Measurements from ENCODE around the gene ARMCX1. TPM values are rescaled to one million over a fixed set of nuclear protein-coding genes. Genes with fewer than 3 reads are reported as not detected.
"Not testable (repeated sequence)": the region's sequence is repeated elsewhere in the genome, so short reads cannot be mapped to it uniquely, and the experiment has no call there.

ARMCX1 gene
- total RNA-seq, 1 experiment from 2014 or later: 22.4 TPM

DNA sequence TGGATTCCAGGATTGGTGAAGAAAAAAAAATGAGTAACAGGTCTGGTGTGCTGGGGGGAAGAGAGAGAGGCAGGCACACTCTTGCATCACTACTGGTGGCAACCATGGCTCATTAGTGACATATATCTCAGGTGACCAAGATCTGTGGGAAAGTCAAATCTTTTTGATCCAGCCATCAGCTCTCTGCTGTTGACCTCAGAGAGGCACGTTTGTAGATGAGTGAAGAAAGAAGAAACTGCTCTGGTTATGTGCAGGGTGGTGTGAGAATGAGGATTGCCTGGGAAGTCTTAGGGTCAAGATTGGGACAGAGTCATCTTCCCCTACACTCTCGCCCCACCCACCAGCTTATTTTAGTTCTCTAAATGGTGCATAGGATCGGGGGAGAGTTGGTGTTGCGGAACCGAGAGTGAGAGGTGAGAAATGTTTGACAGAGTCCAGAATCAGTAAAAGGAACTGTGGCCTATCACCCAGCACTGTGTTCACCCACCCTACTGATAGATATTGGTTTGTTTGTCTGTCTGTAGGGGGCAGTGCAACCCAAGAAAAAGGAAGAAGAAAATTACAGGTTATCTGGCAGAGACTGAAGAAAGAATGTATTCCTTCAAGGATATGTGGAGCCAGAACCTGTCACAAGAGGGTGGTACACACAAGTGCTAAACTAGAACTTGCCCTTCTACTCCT is 45.5 kb downstream of the ARMCX1 start:
- H2BK20ac ChIP-seq (ENCODE audit: low read depth, low read length, poor library complexity, severe bottlenecking): no peak overlapping the region

DNA sequence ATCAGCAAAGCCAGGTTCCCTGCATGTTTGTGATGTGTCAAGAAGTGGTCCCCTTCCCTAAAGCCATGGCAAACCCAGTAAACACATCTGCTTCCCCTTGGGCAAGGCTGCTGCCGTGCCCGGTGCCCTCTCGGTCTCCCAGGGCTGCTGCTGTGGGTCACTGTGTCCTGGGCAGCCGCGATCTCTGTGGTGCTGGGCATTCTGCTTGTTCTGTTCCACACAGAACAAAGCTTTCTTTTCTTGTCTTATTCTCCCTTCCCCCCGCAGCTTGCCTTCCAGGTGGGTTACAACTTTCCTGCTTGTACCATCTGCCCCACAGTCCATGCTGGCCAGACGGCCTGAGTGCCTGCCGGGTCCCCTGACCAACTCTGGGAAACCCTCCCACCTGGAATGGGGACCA is 49.2 kb downstream of the ARMCX1 start:
- not testable (repeated sequence) for H3K9ac ChIP-seq (ENCODE audit: extremely low read depth, insufficient read length, low read length); H3K23ac ChIP-seq (ENCODE audit: insufficient read length, low read depth, low read length); H3K36me3 Mint-ChIP-seq (ENCODE audit: insufficient read depth in 1 of 3, low read depth in 3 of 3); H3K27ac ChIP-seq (ENCODE audit: insufficient read length, low read depth, low read length); H4K20me1 ChIP-seq (ENCODE audit: control insufficient read depth, insufficient read depth, insufficient read length); H3K27me3 ChIP-seq (ENCODE audit: insufficient read depth, low read length); H3K14ac ChIP-seq (ENCODE audit: insufficient read depth, low read length); H2BK5ac ChIP-seq (ENCODE audit: insufficient read length, low read length); DNase-seq; H3K56ac ChIP-seq (ENCODE audit: insufficient read length, low read depth, low read length); H4K8ac ChIP-seq (replicated peaks; ENCODE audit: insufficient read length, low read depth, low read length); H2BK120ac ChIP-seq (ENCODE audit: low read depth, low read length, poor library complexity, severe bottlenecking); H2AK5ac ChIP-seq (ENCODE audit: insufficient read length, low read length); H3K27ac Mint-ChIP-seq; H3K18ac ChIP-seq (ENCODE audit: insufficient read length, low read depth, low read length); H3K79me2 ChIP-seq (ENCODE audit: insufficient read depth, low read length); H2BK12ac ChIP-seq (ENCODE audit: insufficient read length, low read depth, low read length); H3K79me1 ChIP-seq (ENCODE audit: insufficient read depth, low read depth, low read length, poor library complexity, severe bottlenecking); H3K4me3 Mint-ChIP-seq; H2BK20ac ChIP-seq (ENCODE audit: low read depth, low read length, poor library complexity, severe bottlenecking); H2AFZ ChIP-seq (ENCODE audit: low read length); H4K5ac ChIP-seq (ENCODE audit: insufficient read length, low read depth, low read length); H3K4me2 ChIP-seq (ENCODE audit: insufficient read depth, insufficient read length, low read length); H3K27me3 Mint-ChIP-seq (ENCODE audit: low read depth); H4K91ac ChIP-seq (ENCODE audit: insufficient read length, low read depth, low read length); H3K4me1 ChIP-seq (ENCODE audit: insufficient read depth, low read length); H3K4me1 Mint-ChIP-seq; H3T11ph ChIP-seq (ENCODE audit: low read length); H2BK15ac ChIP-seq (ENCODE audit: low read depth, low read length); H3K23me2 ChIP-seq (ENCODE audit: insufficient read length, low read depth, low read length, poor library complexity, severe bottlenecking); H3K4ac ChIP-seq (ENCODE audit: low read depth, low read length)
- WGBS (ENCODE audit: extremely low coverage, insufficient read length, low lambda C conversion rate): no CpG with 5 or more reads among the region's 8 CpGs
- H3K9me3 Mint-ChIP-seq: peaks cover 35 to 42% of the 10 kb centered on the region in 2 experiments
- peaks cover 27% of the 10 kb centered on the region for H3K9me3 ChIP-seq (ENCODE audit: control insufficient read depth, low read depth, low read length)

More for the DNA sequence above, 45.5 kb downstream of the ARMCX1 start:
- Mint-ChIP-seq H3K36me3 (ENCODE audit: insufficient read depth in 1 of 3, low read depth in 3 of 3) (no peaks in the 10 kb centered on the region; a peak in 3 of 7 replicates), H3K4me1 (no peaks in the 10 kb centered on the region), H3K9me3 (peaks cover 43 to 53% of the 10 kb centered on the region in 2 experiments), H3K4me3 (no peak overlapping the region), H3K27ac (no peak overlapping the region), H3K27me3 (ENCODE audit: low read depth) (peaks cover 3% of the 10 kb centered on the region; the same call in 1 of the 2 replicates)
- no peak overlapping the region for H2BK5ac ChIP-seq (ENCODE audit: insufficient read length, low read length)
- no peak overlapping the region for H2BK12ac ChIP-seq (ENCODE audit: insufficient read length, low read depth, low read length)
- H3K27me3 ChIP-seq (ENCODE audit: insufficient read depth, low read length): no peaks in the 10 kb centered on the region
- peaks cover 16% of the 10 kb centered on the region for H3K9me3 ChIP-seq (ENCODE audit: control insufficient read depth, low read depth, low read length)
- H3K14ac ChIP-seq (ENCODE audit: insufficient read depth, low read length): no peak overlapping the region
- no peak overlapping the region for H3K4me2 ChIP-seq (ENCODE audit: insufficient read depth, insufficient read length, low read length)
- no peak overlapping the region for H4K8ac ChIP-seq (replicated peaks; ENCODE audit: insufficient read length, low read depth, low read length)
- H4K5ac ChIP-seq (ENCODE audit: insufficient read length, low read depth, low read length): no peak overlapping the region
- TF ChIP-seq, protein P1, sequence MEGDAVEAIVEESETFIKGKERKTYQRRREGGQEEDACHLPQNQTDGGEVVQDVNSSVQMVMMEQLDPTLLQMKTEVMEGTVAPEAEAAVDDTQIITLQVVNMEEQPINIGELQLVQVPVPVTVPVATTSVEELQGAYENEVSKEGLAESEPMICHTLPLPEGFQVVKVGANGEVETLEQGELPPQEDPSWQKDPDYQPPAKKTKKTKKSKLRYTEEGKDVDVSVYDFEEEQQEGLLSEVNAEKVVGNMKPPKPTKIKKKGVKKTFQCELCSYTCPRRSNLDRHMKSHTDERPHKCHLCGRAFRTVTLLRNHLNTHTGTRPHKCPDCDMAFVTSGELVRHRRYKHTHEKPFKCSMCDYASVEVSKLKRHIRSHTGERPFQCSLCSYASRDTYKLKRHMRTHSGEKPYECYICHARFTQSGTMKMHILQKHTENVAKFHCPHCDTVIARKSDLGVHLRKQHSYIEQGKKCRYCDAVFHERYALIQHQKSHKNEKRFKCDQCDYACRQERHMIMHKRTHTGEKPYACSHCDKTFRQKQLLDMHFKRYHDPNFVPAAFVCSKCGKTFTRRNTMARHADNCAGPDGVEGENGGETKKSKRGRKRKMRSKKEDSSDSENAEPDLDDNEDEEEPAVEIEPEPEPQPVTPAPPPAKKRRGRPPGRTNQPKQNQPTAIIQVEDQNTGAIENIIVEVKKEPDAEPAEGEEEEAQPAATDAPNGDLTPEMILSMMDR (conservative IDR thresholded peaks at IDR 0.05): peak; percentile 76
- no CpG with 5 or more reads among the region's 5 CpGs for WGBS (ENCODE audit: extremely low coverage, insufficient read length, low lambda C conversion rate)
- no peak overlapping the region for H2BK120ac ChIP-seq (ENCODE audit: low read depth, low read length, poor library complexity, severe bottlenecking)
- H2AFZ ChIP-seq (ENCODE audit: low read length): no peak overlapping the region
- no peak overlapping the region for H2BK15ac ChIP-seq (ENCODE audit: low read depth, low read length)
- H3K4ac ChIP-seq (ENCODE audit: low read depth, low read length): no peak overlapping the region
- no peak overlapping the region for H3K18ac ChIP-seq (ENCODE audit: insufficient read length, low read depth, low read length)
- no peak overlapping the region for H3K9ac ChIP-seq (ENCODE audit: extremely low read depth, insufficient read length, low read length)
- H3K27ac ChIP-seq (ENCODE audit: insufficient read length, low read depth, low read length): no peak overlapping the region
- no peaks in the 10 kb centered on the region for H3K79me1 ChIP-seq (ENCODE audit: insufficient read depth, low read depth, low read length, poor library complexity, severe bottlenecking)
- H3K79me2 ChIP-seq (ENCODE audit: insufficient read depth, low read length): no peaks in the 10 kb centered on the region
- no peak overlapping the region for H2AK5ac ChIP-seq (ENCODE audit: insufficient read length, low read length)
- H4K20me1 ChIP-seq (ENCODE audit: control insufficient read depth, insufficient read depth, insufficient read length): no peaks in the 10 kb centered on the region
- H3K23me2 ChIP-seq (ENCODE audit: insufficient read length, low read depth, low read length, poor library complexity, severe bottlenecking): no peaks in the 10 kb centered on the region
- no peak overlapping the region for H4K91ac ChIP-seq (ENCODE audit: insufficient read length, low read depth, low read length)
- no peak overlapping the region for H3T11ph ChIP-seq (ENCODE audit: low read length)
- peak; percentile 27 for DNase-seq
- H3K23ac ChIP-seq (ENCODE audit: insufficient read length, low read depth, low read length): no peak overlapping the region
- H3K4me1 ChIP-seq (ENCODE audit: insufficient read depth, low read length): no peaks in the 10 kb centered on the region
- no peak overlapping the region for H3K56ac ChIP-seq (ENCODE audit: insufficient read length, low read depth, low read length)
